Urinary bladder (tissue), 4 donors: Measurements from ENCODE around the gene NAGPA. TPM values are rescaled to one million over a fixed set of nuclear protein-coding genes. Genes with fewer than 3 reads are reported as not detected.

Source experiments
- DNase-seq: peaks from one replicate; pipeline ENCODE4 v3.0.0-alpha.2; 2015; ENCODE audit errors: extremely low spot score
- H3K27ac ChIP-seq: one replicate; pipeline ENCODE4 v1.5.1; 2013; ENCODE audit warnings: low read depth, mild to moderate bottlenecking, moderate library complexity
- H3K36me3 ChIP-seq: one replicate; pipeline ENCODE4 v1.6.1; 2013; ENCODE audit warnings: mild to moderate bottlenecking, moderate library complexity; ENCODE audit not compliant: insufficient read depth
- H3K4me1 ChIP-seq: one replicate; pipeline ENCODE4 v1.6.1; 2013; ENCODE audit warnings: mild to moderate bottlenecking, moderate library complexity; ENCODE audit not compliant: insufficient read depth
- H3K4me3 ChIP-seq: one replicate; pipeline ENCODE4 v1.5.1; 2013; ENCODE audit warnings: low read depth, low read length
- WGBS: extraction: QIAGEN DNeasy Blood & Tissue Kit; methylation state at CpG from one replicate; pipeline ENCODE4 v1.1.7; 2013; 5-methylcytosine and 5-hydroxymethylcytosine counted together
- polyA plus RNA-seq: library from polyadenylated mRNA; stranded (reverse); fragments of 200-250 nt; gene quantifications from one replicate; pipeline ENCODE4 v1.2.3, GENCODE V29; 2013
- total RNA-seq: library from RNA; depleted of rRNA; stranded (reverse); fragments of >200 nt; gene quantifications from one replicate; pipeline ENCODE4 v1.2.3, GENCODE V29; 2014
- donor health status: healthy with polysubstance abuse.
- donor health status: healthy.

Gene NAGPA
- total and polyA plus RNA-seq, 2 donors: 5.5 to 17.5 TPM

- no peak for DNase-seq
- H3K27ac ChIP-seq: no peak overlapping the region
- no peak overlapping the region for H3K4me3 ChIP-seq
- H3K36me3 ChIP-seq: no peaks in the 10 kb centered on the region
- no peaks in the 10 kb centered on the region for H3K4me1 ChIP-seq
- WGBS: 67% methylated on average over 18 of the region's 18 CpGs
These were observed 38.9 kb downstream of the NAGPA start for GRCh38 chr16:4994719-4995434.

GRCh38 chr16:4991754-4992153, 42.0 kb downstream of the NAGPA start:
- Histone ChIP-seq H3K36me3 (no peaks in the 10 kb centered on the region), H3K27ac (no peak overlapping the region), H3K4me1 (peaks cover 1% of the 10 kb centered on the region), H3K4me3 (no peak overlapping the region)
- DNase-seq: no peak
- 89% methylated on average over 14 of the region's 14 CpGs for WGBS

- WGBS: 80% methylated on average over 8 of the region's 8 CpGs
- H3K4me3 ChIP-seq: no peak overlapping the region
- no peak for DNase-seq
These were observed 43.3 kb downstream of the NAGPA start for GRCh38 chr16:4990415-4990814.

GRCh38 chr16:4989391-4990006, 44.2 kb downstream of the NAGPA start:
- Histone ChIP-seq H3K4me3 (no peak overlapping the region), H3K36me3 (no peaks in the 10 kb centered on the region), H3K4me1 (peaks cover 1% of the 10 kb centered on the region), H3K27ac (no peak overlapping the region)
- no peak for DNase-seq
- WGBS: 82% methylated on average over 9 of the region's 9 CpGs

More at GRCh38 chr16:4990415-4990814, 43.3 kb downstream of the NAGPA start:
- Histone ChIP-seq H3K4me1 (peaks cover 1% of the 10 kb centered on the region), H3K27ac (no peak overlapping the region), H3K36me3 (no peaks in the 10 kb centered on the region)

- no peak for DNase-seq
- Histone ChIP-seq H3K36me3 (no peaks in the 10 kb centered on the region), H3K4me3 (no peak overlapping the region), H3K27ac (no peak overlapping the region), H3K4me1 (peaks cover 1% of the 10 kb centered on the region)
- WGBS: 89% methylated on average over 5 of the region's 5 CpGs
These were observed 45.1 kb downstream of the NAGPA start for GRCh38 chr16:4988647-4989046.

GRCh38 chr16:4987580-4988374, 46.0 kb downstream of the NAGPA start:
- no peaks in the 10 kb centered on the region for H3K36me3 ChIP-seq
- WGBS: 15% methylated on average over 60 of the region's 60 CpGs
- no peak for DNase-seq
- peaks cover 1% of the 10 kb centered on the region for H3K4me1 ChIP-seq
- H3K27ac ChIP-seq: no peak overlapping the region
- no peak overlapping the region for H3K4me3 ChIP-seq

- Histone ChIP-seq H3K4me3 (no peak overlapping the region), H3K36me3 (no peaks in the 10 kb centered on the region), H3K27ac (no peak overlapping the region), H3K4me1 (peaks cover 1% of the 10 kb centered on the region)
- 7% methylated on average over 10 of the region's 10 CpGs for WGBS
- no peak for DNase-seq
These were observed 46.5 kb downstream of the NAGPA start for GRCh38 chr16:4987250-4987579.

GRCh38 chr16:4984174-4984990, 49.4 kb downstream of the NAGPA start:
- peaks cover 1% of the 10 kb centered on the region for H3K4me1 ChIP-seq
- no peak for DNase-seq
- no peaks in the 10 kb centered on the region for H3K36me3 ChIP-seq
- H3K27ac ChIP-seq: no peak overlapping the region
- no peak overlapping the region for H3K4me3 ChIP-seq
- 73% methylated on average over 5 of the region's 5 CpGs for WGBS

- Histone ChIP-seq H3K27ac (no peak overlapping the region), H3K4me3 (no peak overlapping the region), H3K36me3 (no peaks in the 10 kb centered on the region), H3K4me1 (no peaks in the 10 kb centered on the region)
- 44% methylated on average over 20 of the region's 20 CpGs for WGBS
- DNase-seq: no peak
These were observed 51.5 kb downstream of the NAGPA start for GRCh38 chr16:4982056-4982867.

GRCh38 chr16:4981473-4981872, 52.3 kb downstream of the NAGPA start:
- WGBS: 76% methylated on average over 7 of the region's 7 CpGs
- H3K4me3 ChIP-seq: no peak overlapping the region
- no peak for DNase-seq
- H3K4me1 ChIP-seq: no peaks in the 10 kb centered on the region
- no peak overlapping the region for H3K27ac ChIP-seq
- no peaks in the 10 kb centered on the region for H3K36me3 ChIP-seq

- 72% methylated on average over 10 of the region's 10 CpGs for WGBS
- no peak for DNase-seq
- Histone ChIP-seq H3K36me3 (no peaks in the 10 kb centered on the region), H3K4me3 (no peak overlapping the region), H3K27ac (no peak overlapping the region), H3K4me1 (no peaks in the 10 kb centered on the region)
These were observed 53.0 kb downstream of the NAGPA start for GRCh38 chr16:4980691-4981090.

- Histone ChIP-seq H3K36me3 (no peaks in the 10 kb centered on the region), H3K27ac (no peak overlapping the region), H3K4me3 (no peak overlapping the region), H3K4me1 (no peaks in the 10 kb centered on the region)
- WGBS: 73% methylated on average over 25 of the region's 25 CpGs
- DNase-seq: no peak
These were observed 53.7 kb downstream of the NAGPA start for GRCh38 chr16:4979736-4980660.
